ENCODE data around the gene HORMAD2. TPM values are rescaled to one million over a fixed set of nuclear protein-coding genes. Genes with fewer than 3 reads are reported as not detected.

HORMAD2 gene
- total and polyA plus RNA-seq, 9 of the 15 experiments (the other 6 are each of a cell fraction or from before 2014, with no cell fraction given): not detected

GRCh38 chr22:30208631-30209603 lies 128.7 kb downstream of the HORMAD2 start (continued):
- TF ChIP-seq XRCC4 (IDR thresholded peaks at IDR 0.05; ENCODE audit: extremely low read depth, insufficient read depth, insufficient read length) (no peak), SNRNP70 (optimal IDR thresholded peaks at IDR 0.05; ENCODE audit: low read depth, low read length) (no peak), ZNF445 (CRISPR knock-in tag; IDR thresholded peaks at IDR 0.05; ENCODE audit: low read depth) (no peak), BRCA1 (IDR thresholded peaks at IDR 0.05) (no peak), BRCA1 (CRISPR knock-in tag; IDR thresholded peaks at IDR 0.05) (no peak), ZNF586 (CRISPR knock-in tag; conservative IDR thresholded peaks at IDR 0.05) (no peak), ZNF431 (CRISPR knock-in tag; IDR thresholded peaks at IDR 0.05) (0 out of 2 replicates have a peak, but pooled peaks have one; percentile 32), ERF (CRISPR knock-in tag; IDR thresholded peaks at IDR 0.05) (no peak), GTF2F1 (IDR thresholded peaks at IDR 0.05; ENCODE audit: low read depth, low read length) (no peak), MAZ (CRISPR knock-in tag; conservative IDR thresholded peaks at IDR 0.05 in 1 of 2, IDR thresholded peaks at IDR 0.05 in 1 of 2) (0 out of 4 replicates have a peak, but pooled peaks of 1 of the 2 experiments have one; percentile 34), KDM5B (IDR thresholded peaks at IDR 0.05; ENCODE audit: insufficient replicate concordance, low read depth, low read length) (no peak), KLF6 (CRISPR knock-in tag; IDR thresholded peaks at IDR 0.05; ENCODE audit: borderline replicate concordance) (0 out of 2 replicates have a peak, but pooled peaks have one; percentile 30), EZH2 (IDR thresholded peaks at IDR 0.05; ENCODE audit: borderline replicate concordance, low read depth, low read length) (no peak), TAF9B (IDR thresholded peaks at IDR 0.05; ENCODE audit: partially characterized antibody) (peak; percentile 25), RFX5 (IDR thresholded peaks at IDR 0.05; ENCODE audit: low read depth, low read length) (no peak), CREB5 (CRISPR knock-in tag; IDR thresholded peaks at IDR 0.05) (no peak), NFYB (IDR thresholded peaks at IDR 0.05; ENCODE audit: extremely low read depth, insufficient read length) (no peak), ZFX (CRISPR knock-in tag; IDR thresholded peaks at IDR 0.05) (peak; percentile 95), MCM5 (IDR thresholded peaks at IDR 0.05; ENCODE audit: low read depth) (no peak)
- TF ChIP-seq, protein P1, sequence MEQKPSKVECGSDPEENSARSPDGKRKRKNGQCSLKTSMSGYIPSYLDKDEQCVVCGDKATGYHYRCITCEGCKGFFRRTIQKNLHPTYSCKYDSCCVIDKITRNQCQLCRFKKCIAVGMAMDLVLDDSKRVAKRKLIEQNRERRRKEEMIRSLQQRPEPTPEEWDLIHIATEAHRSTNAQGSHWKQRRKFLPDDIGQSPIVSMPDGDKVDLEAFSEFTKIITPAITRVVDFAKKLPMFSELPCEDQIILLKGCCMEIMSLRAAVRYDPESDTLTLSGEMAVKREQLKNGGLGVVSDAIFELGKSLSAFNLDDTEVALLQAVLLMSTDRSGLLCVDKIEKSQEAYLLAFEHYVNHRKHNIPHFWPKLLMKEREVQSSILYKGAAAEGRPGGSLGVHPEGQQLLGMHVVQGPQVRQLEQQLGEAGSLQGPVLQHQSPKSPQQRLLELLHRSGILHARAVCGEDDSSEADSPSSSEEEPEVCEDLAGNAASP (IDR thresholded peaks at IDR 0.05): no peak
- TF ChIP-seq, protein P2, sequence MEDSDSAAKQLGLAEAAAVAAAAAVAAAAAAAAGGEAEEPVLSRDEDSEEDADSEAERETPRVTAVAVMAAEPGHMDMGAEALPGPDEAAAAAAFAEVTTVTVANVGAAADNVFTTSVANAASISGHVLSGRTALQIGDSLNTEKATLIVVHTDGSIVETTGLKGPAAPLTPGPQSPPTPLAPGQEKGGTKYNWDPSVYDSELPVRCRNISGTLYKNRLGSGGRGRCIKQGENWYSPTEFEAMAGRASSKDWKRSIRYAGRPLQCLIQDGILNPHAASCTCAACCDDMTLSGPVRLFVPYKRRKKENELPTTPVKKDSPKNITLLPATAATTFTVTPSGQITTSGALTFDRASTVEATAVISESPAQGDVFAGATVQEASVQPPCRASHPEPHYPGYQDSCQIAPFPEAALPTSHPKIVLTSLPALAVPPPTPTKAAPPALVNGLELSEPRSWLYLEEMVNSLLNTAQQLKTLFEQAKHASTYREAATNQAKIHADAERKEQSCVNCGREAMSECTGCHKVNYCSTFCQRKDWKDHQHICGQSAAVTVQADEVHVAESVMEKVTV (CRISPR knock-in tag; IDR thresholded peaks at IDR 0.05): no peak
- TF ChIP-seq, protein P3, sequence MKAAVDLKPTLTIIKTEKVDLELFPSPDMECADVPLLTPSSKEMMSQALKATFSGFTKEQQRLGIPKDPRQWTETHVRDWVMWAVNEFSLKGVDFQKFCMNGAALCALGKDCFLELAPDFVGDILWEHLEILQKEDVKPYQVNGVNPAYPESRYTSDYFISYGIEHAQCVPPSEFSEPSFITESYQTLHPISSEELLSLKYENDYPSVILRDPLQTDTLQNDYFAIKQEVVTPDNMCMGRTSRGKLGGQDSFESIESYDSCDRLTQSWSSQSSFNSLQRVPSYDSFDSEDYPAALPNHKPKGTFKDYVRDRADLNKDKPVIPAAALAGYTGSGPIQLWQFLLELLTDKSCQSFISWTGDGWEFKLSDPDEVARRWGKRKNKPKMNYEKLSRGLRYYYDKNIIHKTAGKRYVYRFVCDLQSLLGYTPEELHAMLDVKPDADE (conservative IDR thresholded peaks at IDR 0.05; ENCODE audit: control insufficient read depth, low read depth, low read length): no peak
